CD1c-positive myeloid dendritic cell (primary cell): ENCODE data around the gene PTPRN2.

Experiments
- DNase-seq: peaks from one replicate; pipeline ENCODE4 v3.0.0-alpha.2; 2016; ENCODE audit errors: extremely low spot score

Gene PTPRN2

DNA sequence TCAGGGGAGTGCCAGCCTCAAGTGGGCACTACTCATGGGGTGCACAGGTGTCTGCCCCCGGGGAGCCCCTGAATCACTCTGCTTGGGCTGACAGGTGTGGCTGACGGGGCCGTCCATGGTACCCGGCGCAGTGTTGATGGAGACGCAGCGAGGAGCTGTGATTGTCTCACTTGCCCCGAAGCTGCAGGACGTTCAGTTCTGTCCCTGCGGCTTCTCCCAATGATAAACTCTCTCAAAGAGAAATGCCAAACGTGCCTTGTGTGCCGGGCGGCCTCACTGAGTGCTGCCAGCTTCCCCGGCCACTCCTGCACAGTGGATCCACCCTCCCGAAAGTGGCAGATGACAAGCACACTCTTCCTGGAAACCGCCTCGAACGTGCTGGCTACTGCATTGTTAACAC, 1047.6 kb downstream of the PTPRN2 start:
- no peak for DNase-seq

DNA sequence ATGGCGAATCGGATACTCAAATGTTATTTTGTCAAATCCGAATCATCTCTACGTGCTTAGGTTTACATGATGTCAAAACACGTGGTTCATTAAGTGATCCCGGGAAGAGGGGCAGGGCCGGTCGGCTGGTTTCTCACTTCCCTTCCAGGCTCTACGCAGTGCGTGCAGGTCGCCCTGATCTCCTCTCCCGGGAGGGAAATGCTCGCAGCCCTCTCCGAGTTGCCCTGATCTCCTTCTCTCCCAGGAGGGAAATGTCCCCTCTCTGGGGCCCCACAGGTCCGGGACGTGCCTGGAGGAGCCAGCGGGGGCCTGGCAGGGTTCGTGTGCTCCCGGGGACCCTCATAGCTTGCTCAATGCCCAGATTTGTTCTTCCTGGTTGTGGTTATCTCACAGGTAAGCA, 1048.1 kb downstream of the PTPRN2 start:
- no peak for DNase-seq

DNA sequence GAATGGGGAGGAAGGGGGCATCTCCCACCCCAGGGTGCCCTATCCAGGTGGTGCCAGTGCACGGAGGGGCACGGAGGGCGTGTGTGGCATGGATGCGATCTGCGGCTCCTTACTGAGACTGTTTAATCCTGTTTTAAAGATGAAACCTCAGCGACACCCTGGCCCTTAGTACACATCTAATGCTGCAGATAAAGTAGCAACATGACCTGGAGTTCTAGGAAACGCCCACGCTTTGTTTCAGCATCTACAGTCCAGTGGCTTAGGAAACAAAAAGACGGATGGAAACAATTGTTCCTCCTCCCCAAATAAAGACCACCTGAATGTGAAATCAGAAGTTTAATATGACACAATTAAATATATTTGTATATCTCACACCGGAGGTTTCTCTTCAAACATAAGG, 1048.9 kb downstream of the PTPRN2 start:
- no peak for DNase-seq

DNA sequence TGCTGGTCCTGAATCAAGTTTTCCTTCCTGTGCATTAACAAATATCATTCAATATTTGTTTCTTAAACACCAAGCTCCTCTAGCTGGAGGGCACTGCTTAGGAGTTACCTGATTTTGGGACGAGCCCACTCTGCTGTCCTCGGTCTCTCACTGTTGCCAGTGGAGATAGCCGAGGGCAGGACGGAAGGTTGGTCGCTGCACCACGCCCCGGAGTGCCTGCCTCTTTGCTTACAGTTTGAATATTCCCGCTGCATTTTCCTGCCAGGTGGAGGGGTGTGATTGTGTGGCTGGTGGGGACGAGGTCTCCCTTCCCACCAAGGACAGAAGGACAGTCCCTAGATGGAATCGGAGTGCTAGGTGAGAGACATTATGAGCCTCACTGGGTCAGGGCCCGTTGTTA, 1049.3 kb downstream of the PTPRN2 start:
- DNase-seq, result no peak

DNA sequence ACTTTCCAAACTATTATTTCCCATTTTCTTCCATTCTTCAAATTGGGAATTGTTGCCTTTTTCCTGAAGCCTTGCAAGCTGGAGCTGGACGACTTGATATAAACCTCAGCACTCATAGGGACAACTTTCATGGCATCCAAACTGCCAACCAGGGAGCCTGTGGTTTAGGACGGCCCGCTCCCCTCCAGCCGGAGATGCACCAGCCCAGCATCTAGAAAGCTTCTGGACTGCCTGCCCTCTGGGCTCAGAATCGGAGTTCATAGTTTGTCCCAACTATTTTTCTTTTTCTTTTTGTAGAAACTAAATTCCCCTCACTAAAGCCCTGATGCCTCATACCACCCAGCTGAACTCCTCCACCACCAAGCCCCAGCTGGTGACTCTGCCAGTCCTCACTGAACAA, 1050.6 kb downstream of the PTPRN2 start:
- DNase-seq, result no peak

DNA sequence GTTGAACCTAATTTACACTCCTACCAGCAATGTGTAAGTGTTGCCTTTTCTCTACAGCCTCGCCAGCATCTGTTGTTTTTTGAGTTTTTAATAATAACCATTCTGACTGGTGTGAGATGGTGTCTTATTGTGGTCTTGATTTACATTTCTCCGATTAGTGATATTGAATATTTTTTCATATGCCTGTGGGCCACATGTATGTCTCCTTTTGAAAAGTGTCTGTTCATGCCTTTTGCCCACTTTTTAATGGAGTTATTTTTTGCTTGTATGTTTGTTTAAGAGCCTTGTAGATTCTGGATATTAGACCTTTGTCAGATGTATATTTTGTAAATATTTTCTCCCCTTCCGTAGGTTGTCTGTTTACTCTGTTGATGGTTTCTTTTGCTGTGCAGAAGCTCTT, 1055.6 kb downstream of the PTPRN2 start:
- DNase-seq, result no peak

DNA sequence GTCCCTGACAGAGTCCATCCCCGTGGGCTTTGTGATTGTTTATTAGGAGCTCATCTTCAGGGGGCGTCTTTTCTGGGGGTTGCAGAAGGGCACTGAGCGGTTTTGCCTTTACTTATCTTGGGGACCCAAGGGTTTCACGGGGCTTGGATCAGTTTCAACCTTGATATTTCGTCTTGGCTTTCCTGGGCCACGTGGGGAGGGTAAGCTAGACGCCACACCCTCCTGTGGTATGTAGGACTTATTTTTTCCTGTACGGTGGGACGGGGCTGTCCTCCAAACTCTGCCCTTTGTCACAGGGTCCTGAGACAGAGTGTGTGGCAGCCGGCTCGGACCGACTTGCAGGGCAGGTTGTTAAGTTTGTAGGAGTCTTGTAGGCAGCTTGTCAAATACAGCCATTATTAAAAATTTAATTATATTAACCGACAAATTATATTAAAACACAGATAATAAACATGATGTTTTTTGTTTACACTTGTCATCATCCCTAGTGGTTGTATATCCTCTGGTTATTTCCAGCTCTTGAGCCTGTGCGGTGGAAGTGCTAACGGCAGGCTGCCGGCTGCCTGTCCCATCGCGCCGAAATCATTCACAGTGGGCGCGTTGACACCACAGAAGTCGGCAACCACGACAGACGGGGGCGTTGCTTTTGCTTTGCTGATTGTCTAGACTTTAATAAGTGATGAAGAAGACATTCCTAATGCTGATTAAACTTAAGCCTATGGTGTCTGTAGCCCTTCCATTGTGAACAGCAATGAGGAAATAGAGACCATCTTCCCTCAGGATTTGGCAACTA, 1057.7 kb downstream of the PTPRN2 start:
- no peak for DNase-seq

DNA sequence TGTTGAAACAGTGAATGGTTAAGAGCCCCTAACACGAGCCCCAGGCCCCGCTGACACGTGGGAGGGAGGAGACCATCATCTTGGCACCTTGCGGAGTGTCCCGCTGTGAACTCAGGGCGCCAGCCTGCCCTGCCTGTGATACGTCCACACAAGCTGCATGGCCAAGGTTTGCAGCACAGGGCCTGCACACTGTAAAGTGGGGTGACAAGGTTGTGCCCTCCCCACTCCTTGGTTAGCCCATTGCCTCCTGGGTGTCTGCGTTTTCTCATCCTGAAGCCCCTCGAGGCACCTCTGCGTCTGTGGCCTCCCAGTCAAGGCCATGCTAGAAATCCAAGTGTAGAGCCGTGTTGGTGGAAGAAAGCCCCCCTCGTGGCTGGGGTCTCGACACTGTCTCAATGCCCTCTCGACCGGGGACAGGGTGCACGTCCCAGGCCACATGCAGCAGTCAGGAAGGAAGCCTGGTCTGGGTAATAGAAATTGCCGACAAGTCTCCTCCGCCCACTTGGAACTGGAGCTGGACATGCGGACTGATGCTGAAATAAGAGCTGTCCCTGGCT, 1058.8 kb downstream of the PTPRN2 start:
- DNase-seq, result no peak

DNA sequence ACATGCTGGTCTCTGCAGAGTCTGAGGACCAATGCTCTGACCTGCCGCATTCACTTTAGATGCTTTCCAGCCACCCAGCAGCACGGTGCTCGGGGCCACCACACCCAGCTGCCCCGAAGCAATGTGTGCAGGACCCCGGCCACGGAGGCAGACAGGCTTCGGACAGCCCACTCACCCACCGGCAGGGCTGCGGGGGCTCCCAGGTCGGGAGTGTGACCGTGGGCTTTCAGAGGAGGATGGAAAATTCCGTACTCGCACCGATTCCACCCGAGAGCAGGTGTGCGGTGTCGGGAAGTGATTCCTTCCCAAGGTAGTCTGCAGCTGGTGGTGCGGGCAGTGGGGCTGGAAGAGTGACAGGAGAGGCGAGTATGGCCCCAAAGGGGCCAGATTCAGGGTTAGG, 1059.9 kb downstream of the PTPRN2 start:
- no peak for DNase-seq

DNA sequence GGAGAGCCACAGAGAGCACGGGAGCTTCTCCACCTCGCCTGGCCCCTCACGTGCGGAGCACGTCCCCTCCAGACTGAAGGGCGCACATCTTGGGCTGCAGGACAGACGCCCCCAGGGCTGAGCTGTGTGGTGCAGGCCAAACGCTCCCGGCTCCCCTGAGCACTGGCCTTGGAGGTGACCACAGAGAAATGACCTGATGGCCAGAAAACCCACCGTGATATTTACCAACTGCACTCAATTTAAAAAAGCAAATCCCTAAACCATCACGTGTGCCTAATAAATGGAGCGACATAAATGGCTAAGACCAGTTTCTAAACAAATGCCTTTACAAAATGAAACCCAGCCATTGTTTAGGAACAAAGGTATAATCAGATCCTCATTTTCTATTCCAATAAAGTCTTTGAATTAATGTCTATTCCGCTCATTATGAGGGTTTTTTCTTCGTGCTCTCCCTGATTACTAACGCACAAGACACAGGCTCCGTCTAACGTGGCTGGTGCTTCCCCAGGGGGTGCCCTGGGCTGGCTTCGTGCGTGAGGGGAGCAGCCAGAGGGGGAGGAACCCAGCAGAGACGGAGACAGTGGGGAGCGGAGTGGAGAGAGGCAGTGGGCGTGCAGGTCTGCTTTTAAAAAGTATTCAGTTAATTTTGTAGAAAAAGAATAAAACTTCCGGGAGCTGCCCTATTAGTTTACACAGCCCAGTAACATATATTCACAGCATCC, 1060.5 kb downstream of the PTPRN2 start:
- DNase-seq, result no peak

DNA sequence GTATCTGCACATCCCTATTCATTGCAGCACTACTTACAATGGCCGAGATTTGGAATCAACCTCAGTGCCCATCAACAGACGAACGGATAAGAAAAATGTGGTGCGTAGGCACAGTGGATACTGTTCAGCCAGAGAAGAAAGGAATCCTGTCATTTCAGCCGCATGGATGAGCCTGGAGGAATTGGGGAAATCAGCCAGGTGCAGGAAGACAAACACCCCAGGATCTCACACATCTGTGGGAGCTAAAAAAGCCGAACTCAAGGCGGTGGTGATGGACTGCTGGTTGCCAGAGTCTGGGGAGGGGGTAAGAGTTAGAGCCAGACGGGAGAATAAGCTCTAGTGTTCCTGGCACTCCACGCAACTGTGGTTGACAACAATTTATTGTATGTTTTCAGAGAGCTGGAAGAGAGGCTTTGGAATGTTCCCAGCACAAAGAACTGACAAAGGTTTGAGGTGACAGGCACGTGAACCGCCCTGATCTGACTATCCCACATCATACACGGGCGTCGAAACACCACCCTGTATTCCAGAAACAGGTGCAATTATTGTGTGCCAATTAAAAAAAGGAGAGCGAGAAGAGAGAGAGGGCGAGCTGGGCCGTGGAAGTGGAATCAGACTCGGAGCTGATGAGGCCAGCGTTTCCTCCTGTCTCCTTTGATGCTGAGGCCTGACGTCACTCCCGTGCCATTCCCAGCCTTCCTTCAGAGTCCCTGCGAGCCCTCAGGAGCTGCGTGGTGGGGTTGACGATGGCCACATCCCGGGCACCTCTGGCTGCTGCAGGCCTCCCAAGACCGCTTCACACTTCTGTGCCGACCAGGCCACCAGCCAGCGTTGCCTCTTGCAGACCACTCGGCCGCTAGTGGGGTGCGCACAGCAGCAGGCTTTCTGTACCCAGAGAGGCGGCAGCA, 1061.4 kb downstream of the PTPRN2 start:
- DNase-seq, result no peak

DNA sequence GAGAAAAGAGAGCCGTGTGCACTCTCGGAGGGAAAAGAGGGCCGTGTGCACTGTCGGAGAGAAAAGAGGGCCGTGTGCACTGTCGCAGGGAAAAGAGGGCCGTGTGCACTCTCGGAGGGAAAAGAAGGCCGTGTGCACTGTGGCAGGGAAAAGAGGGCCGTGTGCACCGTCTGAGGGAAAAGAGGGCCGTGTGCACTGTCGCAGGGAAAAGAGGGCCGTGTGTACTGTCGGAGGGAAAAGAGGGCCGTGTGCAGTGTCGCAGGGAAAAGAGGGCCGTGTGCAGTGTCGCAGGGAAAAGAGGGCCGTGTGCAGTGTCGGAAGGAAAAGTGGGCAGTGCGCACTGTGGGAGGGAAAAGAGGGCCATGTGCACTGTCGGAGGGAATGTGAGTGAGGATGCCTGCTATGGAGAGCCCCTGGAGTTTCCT, 1062.1 kb downstream of the PTPRN2 start:
- no peak for DNase-seq

DNA sequence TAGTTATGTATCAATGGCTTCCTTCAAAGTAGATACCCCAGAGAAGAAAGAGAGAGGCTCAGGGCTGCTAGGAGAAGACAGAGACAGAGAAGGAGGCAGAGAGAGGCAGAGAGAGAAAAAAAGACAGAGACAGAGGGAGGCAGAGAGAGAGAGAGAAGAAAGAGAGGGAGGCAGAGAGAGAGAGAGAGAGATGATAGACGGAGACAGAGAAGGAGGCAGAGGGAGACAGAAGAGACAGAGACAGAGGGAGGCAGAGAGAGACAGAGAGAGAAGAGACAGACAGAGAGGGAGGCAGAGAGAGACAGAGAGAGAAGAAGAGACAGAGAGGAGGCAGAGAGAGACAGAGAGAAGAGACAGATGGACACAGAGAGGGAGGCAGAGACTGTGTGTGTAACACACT, 1062.9 kb downstream of the PTPRN2 start:
- DNase-seq, result no peak

DNA sequence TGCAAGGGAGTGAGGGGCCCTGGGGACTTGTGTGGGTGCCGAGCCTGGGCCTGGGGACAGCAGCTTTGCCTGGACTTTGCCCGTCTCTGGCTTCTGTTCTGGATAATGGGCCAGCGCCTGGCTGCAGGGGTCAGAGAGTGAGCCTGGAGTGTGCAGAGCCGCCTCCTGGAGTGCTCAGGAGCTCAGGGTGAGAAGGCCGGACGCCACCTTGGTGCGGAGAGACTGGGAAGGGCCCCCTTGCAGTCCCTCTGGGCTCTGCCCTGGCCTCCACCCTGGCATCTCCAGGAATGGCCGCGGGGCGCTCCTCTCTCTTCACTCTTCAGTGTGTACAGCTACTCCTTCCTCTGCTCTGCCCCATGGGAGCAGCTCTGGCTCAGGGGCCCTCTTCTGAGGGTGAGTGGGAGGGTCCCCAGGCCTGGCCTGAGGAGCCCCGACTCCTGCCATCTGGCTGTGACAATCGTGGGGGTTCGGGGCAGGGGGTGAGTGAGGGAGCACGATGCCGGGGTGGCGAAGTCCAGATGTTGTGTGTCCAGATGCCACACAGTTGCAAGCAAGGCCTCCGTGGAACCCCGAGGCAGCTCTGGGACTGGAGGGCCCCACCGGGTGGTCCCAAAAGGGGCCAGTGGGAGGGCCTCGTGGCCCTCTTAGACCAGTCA, 1063.7 kb downstream of the PTPRN2 start:
- no peak for DNase-seq

DNA sequence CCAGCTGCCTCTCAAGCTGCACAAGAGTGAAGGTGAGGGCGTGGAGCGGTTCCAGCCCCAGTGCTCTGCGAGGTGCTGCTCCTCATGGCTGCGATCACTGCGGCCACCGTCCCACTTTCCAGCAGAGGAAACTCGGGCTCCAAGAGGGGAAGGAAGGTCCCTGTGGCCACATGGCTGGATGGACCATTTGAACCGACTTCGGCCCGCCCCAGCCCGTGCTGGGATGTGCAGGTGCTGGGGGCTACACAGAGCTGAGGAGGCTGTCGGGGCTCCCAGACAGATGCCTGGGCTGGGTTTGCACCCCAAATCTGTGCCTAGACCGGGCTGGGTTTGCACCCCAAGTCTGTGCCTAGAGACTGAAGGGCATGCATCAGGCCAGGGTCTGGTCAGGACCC, 1064.3 kb downstream of the PTPRN2 start:
- no peak for DNase-seq

DNA sequence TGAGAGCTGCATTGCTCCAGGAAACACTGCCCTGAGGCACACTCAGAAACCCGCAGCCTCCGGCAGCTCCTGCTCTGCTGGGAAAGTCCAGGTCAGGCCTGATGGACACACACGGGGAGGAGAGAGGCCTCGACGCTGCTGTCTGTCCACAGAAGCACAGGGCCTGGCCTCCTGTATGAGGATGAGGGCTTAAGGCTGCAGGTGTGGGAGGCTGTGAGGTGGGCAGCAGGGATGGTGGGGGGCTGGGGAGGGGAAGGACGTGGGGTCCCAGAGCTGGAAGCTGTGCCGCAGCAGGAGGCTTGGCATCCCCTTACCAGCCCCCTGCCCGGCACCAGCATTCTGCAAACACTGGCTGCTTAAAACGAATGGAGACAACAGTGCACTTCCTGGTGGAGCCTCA, 1064.7 kb downstream of the PTPRN2 start:
- no peak for DNase-seq

DNA sequence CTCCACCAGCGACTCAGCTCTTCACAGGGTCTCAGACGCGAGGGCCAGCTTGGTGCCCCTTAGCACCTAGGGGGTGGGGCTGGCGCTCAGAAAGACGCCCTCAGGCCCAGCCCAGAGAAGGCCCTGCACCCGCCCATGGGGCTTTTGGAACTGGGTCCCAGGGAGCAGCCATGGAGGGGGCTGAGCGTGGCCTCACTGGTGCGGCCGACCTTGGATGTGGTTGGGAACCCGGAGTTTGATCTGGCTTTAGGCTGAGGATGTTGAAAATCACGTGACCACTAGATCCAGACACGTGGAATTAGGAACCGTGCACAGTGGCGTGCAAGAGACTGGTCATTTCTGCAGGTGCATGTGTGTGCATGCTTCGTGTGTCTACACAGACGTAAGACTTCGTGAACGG, 1065.4 kb downstream of the PTPRN2 start:
- no peak for DNase-seq

DNA sequence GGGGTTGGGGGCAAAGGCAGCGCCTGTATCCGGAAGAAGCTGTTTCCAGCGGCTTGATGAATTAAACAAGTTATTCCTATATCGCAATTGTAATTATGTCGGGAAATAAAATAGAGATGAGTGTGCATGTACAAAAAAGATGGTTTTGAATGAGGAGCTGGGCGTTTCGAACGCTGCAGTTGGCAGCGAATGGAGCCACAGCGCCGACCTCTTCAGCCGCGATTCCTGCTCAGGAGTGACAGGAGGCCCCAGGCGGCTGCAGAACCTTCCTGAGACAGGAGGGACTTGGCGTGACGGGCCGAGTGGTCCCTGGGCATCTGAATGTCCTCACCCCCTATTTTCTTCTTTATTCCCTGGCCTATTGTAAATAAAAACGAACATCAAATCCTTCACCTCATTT, 1065.9 kb downstream of the PTPRN2 start:
- no peak for DNase-seq

DNA sequence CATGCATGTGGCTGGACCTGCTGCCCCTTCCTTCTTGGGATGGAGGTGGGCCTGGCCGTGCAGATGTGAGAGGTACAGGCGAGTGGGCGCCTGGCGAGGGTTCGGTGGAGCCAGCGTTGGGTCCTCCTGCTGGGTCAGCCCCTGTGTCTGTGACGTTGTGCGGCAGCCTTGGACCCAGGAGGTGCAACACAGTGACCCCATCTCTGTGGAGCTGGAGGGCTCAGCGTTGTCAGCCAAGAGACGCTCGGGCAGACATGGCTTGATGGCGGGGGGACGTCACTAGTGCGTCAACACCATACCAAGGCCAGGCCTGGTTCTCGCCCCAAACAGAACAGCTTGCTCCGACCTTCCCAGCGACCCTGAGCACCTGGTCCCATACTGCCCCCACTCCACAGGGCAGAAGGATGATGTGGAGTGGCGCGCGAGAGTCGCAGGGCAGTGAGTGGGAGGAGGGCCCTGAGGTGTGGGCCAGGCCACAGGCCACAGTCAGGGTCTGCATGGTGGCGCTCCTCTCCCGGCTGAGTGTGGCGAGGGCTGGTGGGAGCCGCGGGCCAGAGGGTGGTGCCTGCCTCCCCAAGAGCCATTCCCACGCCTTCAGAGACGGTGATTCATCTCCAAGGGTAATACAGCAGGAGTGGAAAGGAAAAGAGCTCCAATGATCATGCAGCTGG, 1066.4 kb downstream of the PTPRN2 start:
- DNase-seq, result no peak

DNA sequence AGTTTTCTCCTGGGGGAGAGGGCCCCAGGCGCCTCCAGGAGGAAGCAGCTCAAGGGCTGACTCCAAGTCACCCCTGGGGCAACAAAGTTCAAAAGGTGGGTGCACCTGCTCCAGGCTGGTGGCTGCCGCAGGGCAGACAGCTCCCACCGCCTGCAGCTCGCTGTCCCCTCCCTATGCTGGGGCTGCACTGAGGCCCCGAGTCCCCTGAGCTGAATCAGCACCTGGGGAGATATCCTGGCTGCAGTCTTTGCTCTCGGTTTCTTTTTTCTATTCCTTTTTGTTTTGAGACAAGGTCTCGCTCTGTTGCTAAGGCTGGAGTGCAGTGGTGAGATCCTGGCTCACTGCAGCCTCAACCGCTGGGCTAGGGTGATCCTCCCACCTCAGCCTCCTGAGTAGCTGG, 1067.4 kb downstream of the PTPRN2 start:
- DNase-seq, result no peak

DNA sequence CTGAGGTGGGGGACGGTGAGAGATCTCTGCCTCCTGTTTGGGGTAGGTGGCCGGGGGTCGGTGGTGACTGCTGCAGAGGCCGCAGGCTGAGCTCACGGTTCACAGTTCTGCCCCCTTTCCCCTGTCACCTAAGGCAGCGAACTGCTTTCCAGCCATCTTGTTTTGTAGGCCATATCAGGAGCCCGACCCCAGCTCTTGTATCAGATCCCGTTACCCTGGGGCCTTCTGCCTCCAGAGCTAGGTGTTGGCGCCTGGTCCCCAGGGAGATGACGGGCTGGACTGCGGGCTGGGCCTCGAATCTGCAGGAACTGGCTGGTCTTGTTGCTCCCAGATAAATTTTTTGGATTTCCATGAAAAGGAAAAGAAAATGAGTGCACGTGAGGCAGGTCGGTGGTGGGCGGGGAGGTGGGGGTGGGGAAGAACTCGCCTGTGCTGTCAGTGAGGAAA, 1067.8 kb downstream of the PTPRN2 start:
- no peak for DNase-seq
